Measurements from ENCODE around the gene PIWIL1.

The PIWIL1 gene

DNA sequence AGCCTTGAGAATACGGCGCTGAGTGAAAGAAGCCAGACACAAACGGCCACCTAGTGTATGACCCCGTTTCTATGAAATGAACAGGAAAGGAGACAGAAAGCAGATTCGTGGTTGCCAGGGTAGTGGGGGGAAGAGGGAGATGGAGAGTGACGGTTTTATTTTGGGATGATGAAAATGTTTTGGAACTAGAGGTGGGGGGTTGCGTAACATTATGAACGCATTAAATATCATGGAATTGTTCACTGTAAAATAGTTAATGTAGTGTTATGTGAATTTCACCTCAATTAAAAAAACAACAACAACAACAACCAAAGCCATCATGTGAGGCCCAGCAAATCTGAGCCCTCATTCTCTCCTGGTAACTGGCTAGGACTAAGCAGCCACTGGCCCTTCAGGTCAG, 3.3 kb upstream of the PIWIL1 start:
- TF ChIP-seq, protein P1, sequence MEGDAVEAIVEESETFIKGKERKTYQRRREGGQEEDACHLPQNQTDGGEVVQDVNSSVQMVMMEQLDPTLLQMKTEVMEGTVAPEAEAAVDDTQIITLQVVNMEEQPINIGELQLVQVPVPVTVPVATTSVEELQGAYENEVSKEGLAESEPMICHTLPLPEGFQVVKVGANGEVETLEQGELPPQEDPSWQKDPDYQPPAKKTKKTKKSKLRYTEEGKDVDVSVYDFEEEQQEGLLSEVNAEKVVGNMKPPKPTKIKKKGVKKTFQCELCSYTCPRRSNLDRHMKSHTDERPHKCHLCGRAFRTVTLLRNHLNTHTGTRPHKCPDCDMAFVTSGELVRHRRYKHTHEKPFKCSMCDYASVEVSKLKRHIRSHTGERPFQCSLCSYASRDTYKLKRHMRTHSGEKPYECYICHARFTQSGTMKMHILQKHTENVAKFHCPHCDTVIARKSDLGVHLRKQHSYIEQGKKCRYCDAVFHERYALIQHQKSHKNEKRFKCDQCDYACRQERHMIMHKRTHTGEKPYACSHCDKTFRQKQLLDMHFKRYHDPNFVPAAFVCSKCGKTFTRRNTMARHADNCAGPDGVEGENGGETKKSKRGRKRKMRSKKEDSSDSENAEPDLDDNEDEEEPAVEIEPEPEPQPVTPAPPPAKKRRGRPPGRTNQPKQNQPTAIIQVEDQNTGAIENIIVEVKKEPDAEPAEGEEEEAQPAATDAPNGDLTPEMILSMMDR (IDR thresholded peaks at IDR 0.05; ENCODE audit: borderline replicate concordance, control extremely low read depth, extremely low read depth, insufficient read depth, missing control alignments): no peak
- in situ Hi-C loops (cut with MboI; ENCODE audit: low sequenced_read_pairs, unreplicated experiment): loop anchor here (10.0 kb wide), 1 partner anchor 290 kb away; no protein-coding TSS in a partner anchor
- no peak for DNase-seq (ENCODE audit: low spot score)

DNA sequence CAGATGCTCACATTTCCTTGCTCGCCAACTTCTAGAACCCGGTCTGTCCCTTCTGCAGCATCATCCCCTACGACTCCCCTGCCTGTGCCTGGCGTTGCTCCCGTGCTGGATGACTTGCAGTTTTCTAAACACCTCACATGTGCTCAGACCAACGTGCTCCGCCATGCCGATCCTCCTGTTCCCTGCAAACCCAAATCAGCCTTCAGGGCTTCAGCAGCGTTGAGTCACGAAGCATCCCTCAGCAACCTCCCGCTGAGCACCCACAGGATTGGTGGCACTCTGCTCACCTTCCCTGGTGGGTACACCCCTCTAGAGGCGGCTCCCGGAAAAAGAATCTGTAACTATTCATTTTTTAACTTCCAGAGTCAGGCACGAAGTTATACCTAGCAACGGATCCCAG, 2.8 kb upstream of the PIWIL1 start:
- TF ChIP-seq, protein P1 (IDR thresholded peaks at IDR 0.05; ENCODE audit: borderline replicate concordance, control extremely low read depth, extremely low read depth, insufficient read depth, missing control alignments): no peak
- in situ Hi-C loops (cut with MboI; ENCODE audit: low sequenced_read_pairs, unreplicated experiment): loop anchor here (10.0 kb wide), 1 partner anchor 290 kb away; no protein-coding TSS in a partner anchor
- no peak for DNase-seq (ENCODE audit: low spot score)

DNA sequence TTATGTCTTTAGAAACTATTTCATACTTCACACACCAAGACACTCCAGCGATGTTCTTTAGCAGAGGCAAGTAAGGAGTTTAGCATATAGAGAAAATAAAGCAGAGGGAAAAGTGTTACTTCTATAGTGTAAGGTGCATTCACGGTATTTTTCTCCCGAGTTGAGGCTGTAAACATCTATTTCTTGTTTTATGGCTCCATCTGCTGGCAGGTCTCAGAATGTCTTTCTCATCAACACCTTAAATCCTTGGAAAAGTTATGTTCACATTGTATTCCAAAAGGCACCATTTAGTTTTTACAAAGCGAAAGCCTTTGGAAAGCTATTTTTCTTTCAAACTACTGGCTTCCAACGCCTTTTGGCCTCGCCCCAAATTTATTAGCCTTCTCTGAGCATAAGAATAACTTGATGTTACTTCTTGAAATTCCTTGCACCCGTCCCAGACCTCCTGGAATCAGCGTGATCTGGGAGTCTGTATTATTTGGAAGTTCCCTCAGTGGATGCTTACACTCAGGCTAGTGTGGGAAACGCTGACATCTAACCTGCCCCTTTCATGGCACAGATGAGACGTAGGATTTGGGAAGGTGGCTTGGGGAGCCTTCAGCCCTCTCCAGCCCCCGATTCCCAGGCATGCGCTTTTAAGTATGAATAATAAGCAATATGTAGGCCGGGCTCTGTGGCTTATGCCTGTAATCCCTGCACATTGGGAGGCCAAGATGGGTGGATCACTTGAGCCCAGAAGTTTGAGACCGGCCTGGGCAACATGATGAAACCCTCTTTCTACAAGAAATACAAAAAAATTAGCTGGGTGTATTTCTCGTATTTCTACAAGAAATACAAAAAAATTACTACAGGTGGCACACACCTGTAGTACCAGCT, 1.9 kb upstream of the PIWIL1 start:
- TF ChIP-seq, protein P1 (IDR thresholded peaks at IDR 0.05; ENCODE audit: borderline replicate concordance, control extremely low read depth, extremely low read depth, insufficient read depth, missing control alignments): peak; percentile 65
- peak; percentile 65 for DNase-seq (ENCODE audit: low spot score)
- in situ Hi-C loops (cut with MboI; ENCODE audit: low sequenced_read_pairs, unreplicated experiment): loop anchor here (10.0 kb wide), 1 partner anchor 291 kb away; no protein-coding TSS in a partner anchor

DNA sequence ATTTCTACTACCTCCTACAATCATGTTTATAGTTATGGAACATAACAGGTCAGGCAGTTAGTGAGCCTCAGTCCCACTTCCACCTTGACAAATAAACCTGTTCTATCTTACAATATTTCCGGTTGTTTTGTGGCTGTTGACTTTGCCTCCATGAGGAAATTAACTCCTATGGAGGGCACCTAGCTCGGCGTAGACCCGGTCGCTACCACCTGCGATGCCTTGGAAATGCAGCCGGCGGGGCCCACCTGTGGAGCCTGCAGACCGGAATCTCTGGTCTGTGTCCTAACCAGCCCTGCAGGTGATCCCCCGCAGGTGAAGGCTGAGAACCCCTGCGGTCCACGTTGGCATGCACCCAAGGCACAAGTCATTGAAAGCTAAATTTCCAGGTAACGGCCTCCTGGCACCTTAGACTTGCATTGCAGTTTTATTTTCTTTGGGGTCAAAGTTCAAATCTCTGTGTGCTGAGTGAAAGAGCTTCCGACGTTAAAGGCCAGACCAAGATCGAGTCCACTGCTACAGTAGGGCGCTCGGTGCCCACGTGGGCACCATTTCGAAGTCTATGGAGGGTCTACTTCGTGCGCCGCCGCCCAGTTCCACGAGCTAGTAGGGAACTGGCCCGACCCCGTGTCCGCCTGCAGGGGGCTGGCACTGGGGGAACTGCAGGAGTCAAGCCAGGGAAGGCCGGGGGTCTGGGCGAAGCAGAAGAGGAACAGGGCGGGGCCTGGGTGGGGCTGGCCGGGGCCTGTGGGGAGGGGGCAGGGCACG, 782 bp upstream of the PIWIL1 start:
- no peak for DNase-seq (ENCODE audit: low spot score)
- TF ChIP-seq, protein P1 (IDR thresholded peaks at IDR 0.05; ENCODE audit: borderline replicate concordance, control extremely low read depth, extremely low read depth, insufficient read depth, missing control alignments): no peak
- in situ Hi-C loops (cut with MboI; ENCODE audit: low sequenced_read_pairs, unreplicated experiment): loop anchor here (10.0 kb wide), 1 partner anchor 292 kb away; no protein-coding TSS in a partner anchor

DNA sequence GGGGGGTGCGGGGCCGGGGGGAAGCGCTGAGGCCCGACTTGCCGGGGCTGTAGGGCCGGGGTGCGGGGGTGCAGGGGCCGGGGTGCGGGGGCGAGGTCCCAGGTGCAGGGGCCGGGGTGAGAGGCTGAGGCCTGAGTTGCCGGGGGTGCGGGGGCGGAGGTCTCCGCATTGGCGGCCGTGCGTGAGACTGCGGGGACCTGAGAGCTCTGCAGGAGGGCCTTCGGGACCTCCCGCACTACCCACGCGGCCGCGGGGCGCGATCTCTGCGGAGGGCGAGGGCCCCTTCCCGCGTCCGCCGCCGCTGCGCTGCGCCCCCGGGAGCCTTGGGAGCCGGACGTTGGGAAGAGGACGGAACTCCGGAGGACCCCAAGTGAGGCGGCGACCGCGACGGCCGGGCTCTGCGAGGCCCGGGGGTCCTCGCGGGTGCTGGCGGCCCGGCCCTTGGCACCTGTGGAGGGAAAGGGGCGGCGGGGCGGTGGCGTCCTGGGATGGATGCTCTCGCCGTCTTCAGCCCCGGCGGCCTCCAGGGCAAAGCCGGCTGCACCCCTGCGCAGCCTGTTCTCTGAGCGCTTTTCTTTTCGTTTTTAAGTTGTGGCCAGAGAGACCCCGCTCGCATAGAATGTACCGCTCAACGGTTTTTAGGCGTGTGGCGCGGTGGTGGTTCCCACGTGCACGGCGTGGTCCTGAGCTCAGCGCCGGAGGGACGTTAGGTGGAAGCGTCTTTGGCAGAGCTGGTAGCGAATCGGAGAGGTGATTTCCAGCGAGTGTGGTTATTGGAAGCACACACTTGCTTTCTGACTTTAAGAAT, 1.3 kb downstream of the PIWIL1 start:
- no peak for DNase-seq (ENCODE audit: low spot score)
- in situ Hi-C loops (cut with MboI; ENCODE audit: low sequenced_read_pairs, unreplicated experiment): loop anchor here (10.0 kb wide), 1 partner anchor 294 kb away; no protein-coding TSS in a partner anchor
- TF ChIP-seq, protein P1 (IDR thresholded peaks at IDR 0.05; ENCODE audit: borderline replicate concordance, control extremely low read depth, extremely low read depth, insufficient read depth, missing control alignments): no peak

DNA sequence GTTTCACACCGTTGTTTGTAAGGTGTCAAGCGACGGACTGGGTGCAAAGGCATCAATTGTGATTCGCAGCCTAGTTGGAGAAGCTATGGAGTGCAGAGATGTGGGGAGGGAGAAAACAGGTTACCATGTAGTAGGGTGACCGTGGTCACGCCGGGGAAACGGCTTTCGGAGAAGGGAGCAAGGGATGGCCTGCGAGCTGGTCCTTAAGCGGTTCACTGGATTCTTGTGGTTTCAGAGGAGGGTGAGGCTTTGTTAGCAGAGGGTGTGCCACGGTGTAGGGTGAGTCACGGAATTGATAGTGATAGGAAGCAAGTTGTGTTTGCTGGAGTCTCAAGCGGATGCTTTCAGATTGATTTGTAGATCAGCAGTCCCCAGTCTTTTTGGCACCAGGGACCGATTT, 2.3 kb downstream of the PIWIL1 start:
- DNase-seq (ENCODE audit: low spot score): no peak
- TF ChIP-seq, protein P1 (IDR thresholded peaks at IDR 0.05; ENCODE audit: borderline replicate concordance, control extremely low read depth, extremely low read depth, insufficient read depth, missing control alignments): no peak
- in situ Hi-C loops (cut with MboI; ENCODE audit: low sequenced_read_pairs, unreplicated experiment): loop anchor here (10.0 kb wide), 1 partner anchor 295 kb away; no protein-coding TSS in a partner anchor
